ENCODE results near the gene ARPC4.

GRCh38 chr3:9838856-9839255 is 46.0 kb downstream of the ARPC4 start:
- TF ChIP-seq CTCF (conservative IDR thresholded peaks at IDR 0.05 in 1 of 2, IDR thresholded peaks at IDR 0.05 in 1 of 2; ENCODE audit: low read depth in 1 of 2, low read length in 2 of 2) (no peak), EZH2 (IDR thresholded peaks at IDR 0.05; ENCODE audit: low read length, missing control alignments) (no peak)

Data from fibroblast of lung (primary cell).